Heart left ventricle (tissue), 16 donors: ENCODE results near the gene SMARCB1. TPM values are rescaled to one million over a fixed set of nuclear protein-coding genes. Genes with fewer than 3 reads are reported as not detected.

ENCODE experiments used
- ATAC-seq, 4 donors: fragments of 200-7000 bp; cut with Tn5 transposase; one replicate each; pipeline ENCODE4 v1.9.1; 2020 to 2022; ENCODE audit warnings: moderate library complexity in 4 of 4, mild to moderate bottlenecking in 3 of 4, moderate number of reproducible peaks in 1 of 4
- DNase-seq, 5 donors: peaks; one replicate each; pipeline ENCODE4 v3.0.0-alpha.2; 2020
- H3K27ac ChIP-seq, 12 donors: fragments of 200-600 bp; sonication (generic) in 4 of 12; one replicate each; pipeline versions ENCODE4 v1.5.0 to v1.8.0; 2016 to 2022; ENCODE audit warnings: mild to moderate bottlenecking in 2 of 12
- H3K27me3 ChIP-seq, 9 donors: fragments of 200-600 bp; sonication (generic) in 2 of 9; one replicate each; pipeline versions ENCODE4 v1.5.1 to v1.8.0; 2016 to 2022; ENCODE audit warnings: mild to moderate bottlenecking in 3 of 9
- H3K36me3 ChIP-seq, 9 donors: fragments of 200-600 bp; sonication (generic) in 2 of 9; one replicate each; pipeline versions ENCODE4 v1.5.0 to v1.8.0; 2018 to 2022; ENCODE audit warnings: mild to moderate bottlenecking in 2 of 9
- H3K4me1 ChIP-seq, 12 donors: fragments of 200-600 bp; sonication (generic) in 4 of 12; one replicate each; pipeline versions ENCODE4 v1.5.0 to v1.8.0; 2016 to 2022; ENCODE audit warnings: mild to moderate bottlenecking in 3 of 12
- H3K4me3 ChIP-seq, 12 donors: fragments of 200-600 bp; sonication (generic) in 4 of 12; one replicate each; pipeline versions ENCODE4 v1.5.0 to v1.8.0; 2017 to 2022; ENCODE audit warnings: mild to moderate bottlenecking in 9 of 12, moderate library complexity in 4 of 12
- H3K9me3 ChIP-seq, 12 donors: fragments of 200-600 bp; sonication (generic) in 4 of 12; one replicate each; pipeline versions ENCODE4 v1.5.0 to v1.8.0; 2016 to 2022; ENCODE audit warnings: mild to moderate bottlenecking in 1 of 12
- POLR2A ChIP-seq, 2 donors: fragments of 450-650 bp; IDR thresholded peaks; one replicate each; pipeline ENCODE4 v1.6.1; 2017; ENCODE audit warnings: antibody characterized with exemption in 2 of 2, mild to moderate bottlenecking in 2 of 2, moderate library complexity in 2 of 2
- WGBS, 4 donors: extraction: QIAGEN DNeasy Blood & Tissue Kit in 2 of 4; methylation state at CpG; one replicate each; pipeline versions ENCODE4 v1.1.5 to v1.1.7; 2013 to 2018; 5-methylcytosine and 5-hydroxymethylcytosine counted together
- intact Hi-C, 10 donors: fragments of 100-400 bp; cut with DNase I; formaldehyde crosslinking; loops; one replicate each; pipeline versions ENCODE4 v1.11.1 to v1.14.2; 2022
- polyA plus RNA-seq, 2 donors: library from polyadenylated mRNA; stranded (reverse); fragments of 200-250 nt; gene quantifications; one replicate each; pipeline ENCODE4 v1.2.3, GENCODE V29; 2013
- total RNA-seq, 9 donors: library from RNA; depleted of rRNA in 2 of 9; stranded (reverse); fragments of >200 nt in 2 of 9; fragmentation: NEBNext Ultra II Directional in 3 of 9; extraction: Animal tissue kit (Norgen Biotek cat#: 25700) in 3 of 9; gene quantifications; one replicate each; pipeline versions ENCODE4 v1.1.0 to v1.2.4, GENCODE V29; 2016 to 2023
- TF ChIP-seq, protein P1 (sequence below), 12 donors: fragments of 200-600 bp; sonication (generic) in 4 of 12; IDR thresholded peaks; one replicate each; pipeline versions ENCODE4 v1.5.0 to v1.8.0; 2018 to 2022; ENCODE audit warnings: antibody characterized with exemption in 12 of 12, mild to moderate bottlenecking in 5 of 12
- donor health status: ischemic (EF 13 %, LVEDD 7.1; RV severe dilation, severe dysfunction).
- donor health status: healthy with polysubstance abuse.
- donor health status: DM: no; HTN: yes; CAD: no.
- donor health status: DM: no; HTN: no; CAD: no.
- donor health status: ischemic (EF 25% LVEDD 6.9; RV normal size, moderate dysfunction).
- donor health status: ischemic (EF 25% LVEDD 5.7; RV mildly dilated, moderate dysfunction).
- donor health status: healthy.
- donor health status: DM: yes; HTN: yes; CAD: no.
- donor health status: ischemic (EF 35%, LVEDD 5.7; RV mildly dilated, moderate dysfunction).
- donor health status: nonischemic (EF 11% LVEDD 7.7; RV severe dilation, severe dysfunction).
- donor health status: DM: yes; HTN: yes; CAD: no.
- donor health status: PGD.
- donor health status: ischemic (EF 29% LVEDD 5.4; RV normal size, mild dysfunction).
- donor health status: nonischemic (EF 23%, LVEDD 6.1; RV moderate dilation, normal function).

SMARCB1 gene
- total and polyA plus RNA-seq, 11 donors, result 30.2 to 75.3 (median 45.6) TPM

DNA sequence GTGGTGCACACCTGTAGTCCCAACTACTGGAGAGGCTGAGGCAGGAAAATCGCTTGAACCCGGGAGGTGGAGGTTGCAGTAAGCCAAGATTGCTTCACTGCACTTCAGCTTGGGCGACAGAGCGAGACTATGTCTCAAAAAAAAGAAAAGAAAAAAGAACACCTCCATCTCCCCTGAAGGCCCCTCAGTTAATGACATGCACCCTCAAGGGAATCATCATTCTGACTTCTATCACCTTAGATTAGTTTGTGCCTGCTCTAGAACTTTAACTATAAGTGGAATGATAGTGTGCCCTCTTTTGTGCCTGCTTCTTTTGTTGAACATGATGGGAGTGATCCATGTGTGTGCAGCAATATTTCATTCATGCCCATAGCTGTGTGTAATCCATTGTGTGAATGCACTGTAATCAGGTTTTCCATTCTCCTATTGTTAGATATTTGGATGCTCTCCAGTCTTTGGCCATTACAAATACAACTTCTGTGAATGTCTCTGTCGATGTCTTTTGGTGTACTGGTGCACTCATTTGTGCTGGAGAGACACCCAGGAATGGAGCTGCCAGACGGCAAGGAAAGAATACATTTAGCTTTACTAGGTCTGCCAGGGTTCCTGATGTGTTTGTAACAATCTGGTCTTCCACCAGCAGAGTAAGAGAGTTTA lies 31.7 kb upstream of the SMARCB1 start:
- no peaks in the 10 kb centered on the region for H3K9me3 ChIP-seq
- no peak for DNase-seq
- no peak for TF ChIP-seq POLR2A (IDR thresholded peaks at IDR 0.05)
- TF ChIP-seq, protein P1, sequence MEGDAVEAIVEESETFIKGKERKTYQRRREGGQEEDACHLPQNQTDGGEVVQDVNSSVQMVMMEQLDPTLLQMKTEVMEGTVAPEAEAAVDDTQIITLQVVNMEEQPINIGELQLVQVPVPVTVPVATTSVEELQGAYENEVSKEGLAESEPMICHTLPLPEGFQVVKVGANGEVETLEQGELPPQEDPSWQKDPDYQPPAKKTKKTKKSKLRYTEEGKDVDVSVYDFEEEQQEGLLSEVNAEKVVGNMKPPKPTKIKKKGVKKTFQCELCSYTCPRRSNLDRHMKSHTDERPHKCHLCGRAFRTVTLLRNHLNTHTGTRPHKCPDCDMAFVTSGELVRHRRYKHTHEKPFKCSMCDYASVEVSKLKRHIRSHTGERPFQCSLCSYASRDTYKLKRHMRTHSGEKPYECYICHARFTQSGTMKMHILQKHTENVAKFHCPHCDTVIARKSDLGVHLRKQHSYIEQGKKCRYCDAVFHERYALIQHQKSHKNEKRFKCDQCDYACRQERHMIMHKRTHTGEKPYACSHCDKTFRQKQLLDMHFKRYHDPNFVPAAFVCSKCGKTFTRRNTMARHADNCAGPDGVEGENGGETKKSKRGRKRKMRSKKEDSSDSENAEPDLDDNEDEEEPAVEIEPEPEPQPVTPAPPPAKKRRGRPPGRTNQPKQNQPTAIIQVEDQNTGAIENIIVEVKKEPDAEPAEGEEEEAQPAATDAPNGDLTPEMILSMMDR (IDR thresholded peaks at IDR 0.05), result no peak
- no peak for ATAC-seq
- no peak overlapping the region for H3K27ac ChIP-seq
- intact Hi-C loops, result loop anchor here in 1 of 10 donors (5.0 kb wide), 1 partner anchor 38 kb away; no protein-coding TSS in a partner anchor
- no peaks in the 10 kb centered on the region for H3K27me3 ChIP-seq
- WGBS, 4 donors, result 66 to 68% (median 67%) methylated on average over 6 of the region's 6 CpGs
- H3K36me3 ChIP-seq, result no peaks in the 10 kb centered on the region
- H3K4me3 ChIP-seq, result no peak overlapping the region
- H3K4me1 ChIP-seq, result peaks cover 0 to 15% (median 7%) of the 10 kb centered on the region in 12 donors

DNA sequence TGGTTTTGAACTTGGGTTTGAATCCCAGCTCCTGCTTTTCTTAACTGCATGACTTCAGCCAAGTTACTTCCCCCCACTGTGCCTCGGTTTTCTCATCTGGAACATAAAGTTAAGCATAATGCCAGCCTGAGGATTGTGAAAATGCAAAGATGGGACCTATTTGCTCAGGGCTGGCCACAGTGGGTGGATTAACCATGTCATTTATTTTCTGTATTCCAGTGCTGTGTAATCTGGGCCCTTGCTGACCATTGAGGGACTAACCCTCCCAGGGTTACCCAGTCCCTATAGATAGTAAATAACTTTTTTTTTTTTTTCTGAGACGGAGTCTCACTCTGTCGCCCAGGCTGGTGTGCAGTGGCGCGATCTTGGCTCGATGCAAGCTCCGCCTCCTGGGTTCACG lies 31.1 kb upstream of the SMARCB1 start:
- TF ChIP-seq, protein P1 (IDR thresholded peaks at IDR 0.05), result no peak
- TF ChIP-seq POLR2A (IDR thresholded peaks at IDR 0.05), result no peak
- Histone ChIP-seq H3K4me3 (no peak overlapping the region), H3K4me1 (peaks cover 0 to 10% (median 1%) of the 10 kb centered on the region in 12 donors), H3K36me3 (no peaks in the 10 kb centered on the region), H3K27me3 (no peaks in the 10 kb centered on the region), H3K9me3 (no peaks in the 10 kb centered on the region), H3K27ac (no peak overlapping the region)
- intact Hi-C loops, result no loop called here
- DNase-seq (no peak), ATAC-seq (no peak)
- WGBS, 4 donors, result 82 to 91% (median 85%) methylated on average over 8 of the region's 8 CpGs

DNA sequence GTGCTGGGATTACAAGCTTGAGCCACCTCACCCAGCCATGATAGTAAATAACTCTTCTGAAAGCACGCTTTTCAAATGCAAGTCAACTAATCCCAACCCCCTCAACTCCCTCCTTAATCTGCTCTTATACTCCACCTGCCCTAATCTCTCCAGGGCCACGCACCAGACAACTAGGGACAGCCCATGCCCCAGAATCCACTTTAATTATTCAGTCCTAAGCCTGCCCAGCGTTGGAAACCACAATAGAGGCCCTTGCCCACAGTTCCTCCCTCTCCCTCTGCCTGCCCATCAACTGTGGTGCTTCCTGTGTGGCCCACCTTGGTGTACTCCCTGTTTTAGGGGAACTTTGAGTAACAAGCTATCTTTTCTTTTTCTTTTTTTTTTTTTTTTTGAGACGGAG lies 29.9 kb upstream of the SMARCB1 start:
- 48 to 78% (median 70%) methylated on average over 4 of the region's 4 CpGs for WGBS, 4 donors
- Histone ChIP-seq H3K27ac (no peak overlapping the region), H3K36me3 (no peaks in the 10 kb centered on the region), H3K9me3 (no peaks in the 10 kb centered on the region), H3K27me3 (no peaks in the 10 kb centered on the region), H3K4me3 (no peak overlapping the region), H3K4me1 (peaks cover 0 to 3% (median 0%) of the 10 kb centered on the region in 12 donors)
- ATAC-seq (no peak), DNase-seq (no peak)
- TF ChIP-seq, protein P1 (IDR thresholded peaks at IDR 0.05), result no peak
- no peak for TF ChIP-seq POLR2A (IDR thresholded peaks at IDR 0.05)
- intact Hi-C loops, result no loop called here

DNA sequence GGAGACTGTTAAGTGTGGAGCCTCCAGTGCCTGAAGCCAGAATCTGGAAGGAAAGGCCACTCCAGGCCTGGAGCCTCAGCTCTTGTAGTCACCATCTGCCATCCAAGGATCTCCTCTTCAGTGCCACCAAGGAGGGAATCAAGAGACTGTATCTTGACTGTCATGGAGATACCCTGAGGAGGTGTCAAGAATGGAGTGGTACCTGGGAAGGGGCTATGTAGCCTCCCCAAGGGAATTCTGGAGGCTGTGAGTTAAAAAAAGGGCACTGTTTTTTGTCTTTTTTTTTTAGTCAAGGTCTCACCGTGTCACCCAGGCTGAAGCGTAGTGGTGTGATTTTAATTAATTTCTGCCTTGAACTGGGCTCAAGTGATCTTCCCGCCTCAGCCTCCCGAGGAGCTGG lies 27.2 kb upstream of the SMARCB1 start:
- Histone ChIP-seq H3K9me3 (no peaks in the 10 kb centered on the region), H3K4me1 (peaks cover 0 to 23% (median 17%) of the 10 kb centered on the region in 12 donors), H3K4me3 (no peak overlapping the region), H3K27me3 (no peaks in the 10 kb centered on the region), H3K36me3 (peaks cover 0 to 2% (median 0%) of the 10 kb centered on the region in 9 donors), H3K27ac (no peak overlapping the region)
- intact Hi-C loops, result no loop called here
- TF ChIP-seq, protein P1 (IDR thresholded peaks at IDR 0.05), result no peak
- TF ChIP-seq POLR2A (IDR thresholded peaks at IDR 0.05), result no peak
- DNase-seq (no peak), ATAC-seq (no peak)
- WGBS, 4 donors, result 92 to 95% (median 94%) methylated on average over 4 of the region's 4 CpGs
